NCI-H1092 (cell line): Measurements from ENCODE around the gene DYNLL2.
"Not testable (repeated sequence)": the region's sequence is repeated elsewhere in the genome, so short reads cannot be mapped to it uniquely, and the experiment has no call there.

Source experiments
- DNase-seq: peaks from one replicate; lab custom pipeline; 2025; lab: John Stamatoyannopoulos, UW

The DYNLL2 gene

GRCh38 chr17:58107306-58107705 lies 24.1 kb downstream of the DYNLL2 start:
- no peak for DNase-seq

GRCh38 chr17:58109197-58109596 lies 26.0 kb downstream of the DYNLL2 start:
- DNase-seq: no peak

- DNase-seq: no peak
These were observed 26.8 kb downstream of the DYNLL2 start for GRCh38 chr17:58110012-58110411.

GRCh38 chr17:58111676-58112075 lies 28.5 kb downstream of the DYNLL2 start:
- DNase-seq: no peak

GRCh38 chr17:58112970-58113631 lies 29.9 kb downstream of the DYNLL2 start:
- peak; percentile 62 for DNase-seq

- no peak for DNase-seq
These were observed 30.7 kb downstream of the DYNLL2 start for GRCh38 chr17:58113947-58114346.

- no peak for DNase-seq
These were observed 34.2 kb downstream of the DYNLL2 start for GRCh38 chr17:58117382-58117781.

- no peak for DNase-seq
These were observed 36.3 kb downstream of the DYNLL2 start for GRCh38 chr17:58119491-58119890.

GRCh38 chr17:58120195-58120822 lies 37.1 kb downstream of the DYNLL2 start:
- DNase-seq: no peak

GRCh38 chr17:58121925-58122324 lies 38.7 kb downstream of the DYNLL2 start:
- DNase-seq: peak; percentile 3

GRCh38 chr17:58127846-58128245 lies 44.6 kb downstream of the DYNLL2 start:
- no peak for DNase-seq

- DNase-seq: not testable (repeated sequence)
These were observed 49.5 kb downstream of the DYNLL2 start for GRCh38 chr17:58132697-58133096.

- DNase-seq: peak; percentile 1
These were observed 53.6 kb downstream of the DYNLL2 start for GRCh38 chr17:58136669-58137279.

- DNase-seq: no peak
These were observed 58.3 kb downstream of the DYNLL2 start for GRCh38 chr17:58141505-58141904.

GRCh38 chr17:58143335-58143734 lies 60.1 kb downstream of the DYNLL2 start:
- DNase-seq: not testable (repeated sequence)

GRCh38 chr17:58144801-58145200 lies 61.6 kb downstream of the DYNLL2 start:
- no peak for DNase-seq
